Frontal cortex (tissue), 4 donors: ENCODE measurements around the gene KIF26B. TPM values are rescaled to one million over a fixed set of nuclear protein-coding genes. Genes with fewer than 3 reads are reported as not detected.

Experiments used
- DNase-seq, 2 donors: peaks; one replicate each; pipeline ENCODE4 v3.0.0; 2012; ENCODE audit warnings: low spot score in 2 of 2
- FAIRE-seq: peaks from 2 replicates; lab custom pipeline; 2012; peaks lifted over from hg19 to GRCh38; lab: Jason Lieb, UNC
- total RNA-seq: library from RNA; depleted of rRNA; stranded (reverse); fragments of >200 nt; gene quantifications from one replicate; pipeline ENCODE4 v1.2.3, GENCODE V29; 2014
- donor health status: control.
- donor health status: control.
- donor health status: control.

The KIF26B gene
- total RNA-seq, 1 donor from 2014 or later: 11.4 TPM

- no peak for FAIRE-seq
- DNase-seq: no peak
These were observed 281.6 kb downstream of the KIF26B start for GRCh38 chr1:245436407-245436806.

- DNase-seq (no peak), FAIRE-seq (no peak)
These were observed 282.7 kb downstream of the KIF26B start for GRCh38 chr1:245437369-245438062.

- FAIRE-seq: no peak
- DNase-seq: no peak
These were observed 286.1 kb downstream of the KIF26B start for GRCh38 chr1:245440922-245441321.

GRCh38 chr1:245441689-245442088 is 286.9 kb downstream of the KIF26B start:
- FAIRE-seq: no peak
- DNase-seq: no peak

GRCh38 chr1:245444147-245444828 is 289.5 kb downstream of the KIF26B start:
- DNase-seq: no peak
- no peak for FAIRE-seq

GRCh38 chr1:245444945-245445344 is 290.2 kb downstream of the KIF26B start:
- DNase-seq: no peak
- FAIRE-seq: no peak

- no peak for FAIRE-seq
These were observed 293.7 kb downstream of the KIF26B start for GRCh38 chr1:245448531-245448930.

GRCh38 chr1:245448975-245449431 is 294.2 kb downstream of the KIF26B start:
- FAIRE-seq (no peak), DNase-seq (no peak)

More at GRCh38 chr1:245448531-245448930, 293.7 kb downstream of the KIF26B start:
- DNase-seq: no peak

- FAIRE-seq (no peak), DNase-seq (no peak)
These were observed 298.8 kb downstream of the KIF26B start for GRCh38 chr1:245453541-245453940.

GRCh38 chr1:245454051-245454450 is 299.3 kb downstream of the KIF26B start:
- FAIRE-seq (no peak), DNase-seq (no peak)

- DNase-seq: no peak
- no peak for FAIRE-seq
These were observed 302.8 kb downstream of the KIF26B start for GRCh38 chr1:245457562-245457961.

GRCh38 chr1:245458234-245458633 is 303.4 kb downstream of the KIF26B start:
- DNase-seq: no peak
- FAIRE-seq: no peak

GRCh38 chr1:245458761-245459174 is 304.0 kb downstream of the KIF26B start:
- FAIRE-seq: no peak
- DNase-seq: no peak

GRCh38 chr1:245459621-245460020 is 304.8 kb downstream of the KIF26B start:
- DNase-seq (no peak), FAIRE-seq (no peak)

GRCh38 chr1:245461681-245462080 is 306.9 kb downstream of the KIF26B start:
- FAIRE-seq (no peak), DNase-seq (no peak)

GRCh38 chr1:245462161-245462560 is 307.4 kb downstream of the KIF26B start:
- no peak for FAIRE-seq
- no peak for DNase-seq

- FAIRE-seq (no peak), DNase-seq (no peak)
These were observed 308.8 kb downstream of the KIF26B start for GRCh38 chr1:245463392-245464165.

GRCh38 chr1:245464290-245464689 is 309.5 kb downstream of the KIF26B start:
- DNase-seq (no peak), FAIRE-seq (no peak)

- FAIRE-seq (no peak), DNase-seq (no peak)
These were observed 310.9 kb downstream of the KIF26B start for GRCh38 chr1:245465666-245466065.

- no peak for FAIRE-seq
- DNase-seq: no peak
These were observed 311.5 kb downstream of the KIF26B start for GRCh38 chr1:245466261-245466660.

- DNase-seq (no peak), FAIRE-seq (no peak)
These were observed 313.0 kb downstream of the KIF26B start for GRCh38 chr1:245467804-245468203.
